Endothelial cell of umbilical vein (primary cell): ENCODE data around the gene ARSJ. TPM values are rescaled to one million over a fixed set of nuclear protein-coding genes. Genes with fewer than 3 reads are reported as not detected.

ENCODE experiments used
- BruUV-seq: library from RNA; stranded (reverse); fragments of 400-500 nt; replicated peaks from 2 replicates; lab custom pipeline; 2021; lab: Mats Ljungman, UMichigan
- CTCF ChIA-PET: fragments of 300-600, 350-600 bp; sonication (Branson Sonifier 250); formaldehyde crosslinking; loops from one replicate; lab custom pipeline; 2021; ENCODE audit warnings: antibody characterized with exemption, inconsistent platforms; lab: Charles Lee
- POLR2A ChIA-PET: fragments of 300-600, 350-600 bp; sonication (Branson Sonifier 250); formaldehyde crosslinking; loops from one replicate; lab custom pipeline; 2021; ENCODE audit warnings: antibody characterized with exemption, inconsistent platforms; lab: Charles Lee
- DNase-seq: peaks from one replicate; pipeline ENCODE4 v3.0.0-alpha.2; 2011; ENCODE audit warnings: low read depth, low spot score
- FAIRE-seq: peaks from 2 replicates; lab custom pipeline; 2011; peaks lifted over from hg19 to GRCh38; lab: Jason Lieb, UNC
- H2AFZ ChIP-seq: 2 replicates; pipeline ENCODE4 v1.6.0; 2012; ENCODE audit warnings: low read depth, low read length, control low read depth, inconsistent platforms
- H3K27ac ChIP-seq: 2 replicates; pipeline ENCODE4 v1.5.1; 2011; ENCODE audit warnings: low read depth, mild to moderate bottlenecking, control low read depth, low read length, moderate library complexity; ENCODE audit not compliant: insufficient read depth
- H3K27me3 ChIP-seq, 2 experiments: 2 replicates each; pipeline versions ENCODE4 v1.6.0 to v1.6.1; 2011; ENCODE audit warnings: low read length in 2 of 2, mixed read lengths in 1 of 2; ENCODE audit not compliant: control insufficient read depth in 2 of 2, insufficient read depth in 2 of 2
- H3K36me3 ChIP-seq, 2 experiments: 2 replicates in 1 of 2; 3 replicates in 1 of 2; pipeline ENCODE4 v1.5.1; 2011; ENCODE audit warnings: low read length in 2 of 2, mild to moderate bottlenecking in 1 of 2, moderate library complexity in 1 of 2; ENCODE audit not compliant: control insufficient read depth in 2 of 2, insufficient read depth in 2 of 2; ENCODE audit errors: extremely low read depth in 1 of 2
- H3K4me1 ChIP-seq: 3 replicates; pipeline ENCODE4 v1.5.1; 2011; ENCODE audit warnings: mild to moderate bottlenecking, low read length; ENCODE audit not compliant: control insufficient read depth, insufficient read depth; ENCODE audit errors: extremely low read depth
- H3K4me2 ChIP-seq: 2 replicates; pipeline ENCODE4 v1.6.1; 2011; ENCODE audit warnings: low read length, control low read depth, mixed read lengths; ENCODE audit not compliant: insufficient read depth
- H3K4me3 ChIP-seq, 3 experiments: fragments of 200-600 bp in 1 of 3; sonication (generic), shearing (Covaris generic) in 1 of 3; replicated peaks in 1 of 3; 2 replicates each; pipeline ENCODE4 v1.5.1; 2011 to 2016; ENCODE audit warnings: control low read depth in 3 of 3, low read length in 3 of 3, mild to moderate bottlenecking in 2 of 3, inconsistent platforms in 1 of 3, low read depth in 1 of 3, moderate library complexity in 1 of 3; ENCODE audit not compliant: insufficient read depth in 1 of 3
- H3K79me2 ChIP-seq: 2 replicates; pipeline ENCODE4 v1.6.0; 2012; ENCODE audit warnings: low read length, inconsistent platforms; ENCODE audit not compliant: control insufficient read depth, insufficient read depth
- H3K9ac ChIP-seq: replicated peaks from 2 replicates; pipeline ENCODE3; 2011; ENCODE audit warnings: low read length, control low read depth; ENCODE audit not compliant: insufficient read depth; ENCODE audit errors: extremely low read depth
- H3K9me1 ChIP-seq: replicated peaks from 3 replicates; pipeline ENCODE4 v1.6.0; 2011; ENCODE audit warnings: mild to moderate bottlenecking, low read length; ENCODE audit not compliant: control insufficient read depth, insufficient read depth; ENCODE audit errors: extremely low read depth
- H3K9me3 ChIP-seq: replicated peaks from 2 replicates; pipeline ENCODE4 v1.5.1; 2012; ENCODE audit warnings: low read length, inconsistent platforms; ENCODE audit not compliant: control insufficient read depth, insufficient read depth
- H4K20me1 ChIP-seq: replicated peaks from 2 replicates; pipeline ENCODE3; 2011; ENCODE audit warnings: mild to moderate bottlenecking, low read length; ENCODE audit not compliant: control insufficient read depth, insufficient read depth; ENCODE audit errors: extremely low read depth
- EZH2 ChIP-seq: IDR thresholded peaks from 2 replicates; pipeline ENCODE4 v1.6.1; 2012; ENCODE audit warnings: borderline replicate concordance, low read depth, mild to moderate bottlenecking, moderate library complexity, low read length, inconsistent platforms; ENCODE audit not compliant: severe bottlenecking
- FOS ChIP-seq: IDR thresholded peaks from 2 replicates; pipeline ENCODE4 v1.6.1; 2011; ENCODE audit warnings: mild to moderate bottlenecking, low read length, moderate library complexity, borderline replicate concordance; ENCODE audit not compliant: insufficient read depth
- GATA2 ChIP-seq: IDR thresholded peaks from 2 replicates; pipeline ENCODE4 v1.7.0; 2011; ENCODE audit warnings: low read depth, mild to moderate bottlenecking, moderate library complexity, mixed read lengths, low read length; ENCODE audit not compliant: insufficient read length, insufficient read depth
- JUN ChIP-seq: IDR thresholded peaks from 2 replicates; pipeline ENCODE4 v1.6.1; 2011; ENCODE audit warnings: borderline replicate concordance, low read depth; ENCODE audit not compliant: insufficient read length, insufficient read depth
- MYC ChIP-seq: IDR thresholded peaks from one replicate; pipeline ENCODE4 v1.6.1; 2011; ENCODE audit warnings: mild to moderate bottlenecking, low read depth, low read length
- POLR2A ChIP-seq: IDR thresholded peaks from 2 replicates; pipeline ENCODE4 v1.6.1; 2012; ENCODE audit warnings: low read depth, mild to moderate bottlenecking, control low read depth, low read length
- POLR2AphosphoS5 ChIP-seq: IDR thresholded peaks from 2 replicates; pipeline ENCODE4 v1.6.1; 2012; ENCODE audit warnings: low read depth, mild to moderate bottlenecking, control low read depth, low read length, moderate library complexity; ENCODE audit not compliant: insufficient read depth
- dilution Hi-C: fragments of 300-500 bp; cut with MboI; formaldehyde crosslinking; loops from one replicate; pipeline ENCODE4 v1.15.0; 2019; ENCODE audit warnings: low sequenced_read_pairs; ENCODE audit not compliant: extremely low pct_ligation_motif_present
- intact Hi-C: fragments of 100-400 bp; cut with micrococcal nuclease; formaldehyde crosslinking; loops from one replicate; pipeline ENCODE4 v1.10.0; 2022
- polyA plus RNA-seq, 4 experiments: library from polyadenylated mRNA; depleted of rRNA in 3 of 4; stranded (reverse) in 3 of 4; unstranded in 1 of 4; fragments of >200 nt; gene quantifications; 2 replicates each; pipeline versions ENCODE4 v1.2.1 to v1.2.3, GENCODE V29; 2011 to 2012; ENCODE audit warnings: missing spikeins in 1 of 4
- total RNA-seq: library from RNA; stranded (reverse); gene quantifications from 2 replicates; pipeline ENCODE4 v1.2.3, GENCODE V29; 2021
- TF ChIP-seq, protein P1 (sequence below): IDR thresholded peaks from 2 replicates; pipeline ENCODE4 v1.6.1; 2011; ENCODE audit not compliant: insufficient read depth, insufficient read length
- TF ChIP-seq, protein P2 (sequence below), 2 donors: IDR thresholded peaks; 1 replicate in 1 of 2; 2 replicates in 1 of 2; pipeline ENCODE4 v1.5.1; 2011; ENCODE audit warnings: low read length in 2 of 2, mild to moderate bottlenecking in 2 of 2, moderate library complexity in 2 of 2, control low read depth in 1 of 2, inconsistent platforms in 1 of 2, low read depth in 1 of 2; ENCODE audit not compliant: insufficient read depth in 1 of 2; ENCODE audit errors: extremely low read depth in 1 of 2

Gene ARSJ
- total and polyA plus RNA-seq, 2 donors (not counting 3 experiments of a cell fraction or from before 2014, with no cell fraction given), result 21.9 to 50.0 TPM

- no peaks in the 10 kb centered on the region for H3K4me1 ChIP-seq
- H3K27me3 ChIP-seq, result no peaks in the 10 kb centered on the region
- CTCF ChIA-PET, result interaction anchor here (0.8 to 1.4 kb wide), 6 partner anchors 9 to 473 kb away, joined by 3 read pairs; no protein-coding TSS in a partner anchor
- H4K20me1 ChIP-seq, result no peaks in the 10 kb centered on the region
- intact Hi-C loops (no loop called here), dilution Hi-C loops (no loop called here)
- no peaks in the 10 kb centered on the region for H3K9me1 ChIP-seq
- no peak overlapping the region for H3K4me3 ChIP-seq
- H3K36me3 ChIP-seq, result peaks cover 12 to 15% of the 10 kb centered on the region in 2 experiments
- TF ChIP-seq EZH2 (no peak), JUN (no peak)
- no peak overlapping the region for H2AFZ ChIP-seq
- POLR2A ChIA-PET, result no interaction called here
- no peak for DNase-seq
- no TSS peak for BruUV-seq
- no peak overlapping the region for H3K9ac ChIP-seq
- FAIRE-seq, result no peak
- H3K4me2 ChIP-seq, result no peak overlapping the region
- peaks cover 30% of the 10 kb centered on the region for H3K79me2 ChIP-seq
- no peaks in the 10 kb centered on the region for H3K9me3 ChIP-seq
- H3K27ac ChIP-seq, result no peak overlapping the region
Measured at GRCh38 chr4:113905301-113905700, 74.1 kb downstream of the ARSJ start.

DNA sequence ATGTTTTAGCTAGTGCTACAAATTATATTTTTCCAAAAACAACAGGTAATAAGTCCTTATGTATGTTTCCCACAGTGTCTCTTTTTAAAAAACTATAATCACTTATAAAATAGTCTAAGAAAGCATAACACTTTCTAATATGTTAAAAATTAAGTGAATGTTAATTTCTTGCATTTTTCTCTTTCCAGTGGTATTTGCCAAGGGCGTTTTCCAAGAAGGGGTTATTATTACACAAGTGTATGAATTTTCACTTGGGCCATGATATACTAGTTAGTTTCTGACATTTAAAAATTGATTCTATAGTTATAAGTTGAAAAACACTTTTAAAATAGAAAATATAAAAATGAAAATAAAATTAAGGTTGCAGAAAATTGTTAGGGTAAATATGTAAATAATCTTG, 74.6 kb downstream of the ARSJ start:
- Histone ChIP-seq H4K20me1 (no peaks in the 10 kb centered on the region), H3K4me2 (no peak overlapping the region), H3K79me2 (peaks cover 30% of the 10 kb centered on the region), H3K4me1 (no peaks in the 10 kb centered on the region), H3K9me1 (no peaks in the 10 kb centered on the region), H3K27ac (no peak overlapping the region), H3K4me3 (no peak overlapping the region), H3K9ac (no peak overlapping the region), H3K27me3 (no peaks in the 10 kb centered on the region), H3K36me3 (peaks cover 12 to 15% of the 10 kb centered on the region in 2 experiments), H3K9me3 (no peaks in the 10 kb centered on the region), H2AFZ (no peak overlapping the region)
- intact Hi-C loops (loop anchor here (5.0 kb wide), 1 partner anchor 472 kb away; no protein-coding TSS in a partner anchor), dilution Hi-C loops (no loop called here)
- TF ChIP-seq GATA2 (no peak), POLR2AphosphoS5 (no peak), JUN (no peak), FOS (no peak), EZH2 (no peak), POLR2A (no peak), MYC (no peak)
- TF ChIP-seq, protein P1, sequence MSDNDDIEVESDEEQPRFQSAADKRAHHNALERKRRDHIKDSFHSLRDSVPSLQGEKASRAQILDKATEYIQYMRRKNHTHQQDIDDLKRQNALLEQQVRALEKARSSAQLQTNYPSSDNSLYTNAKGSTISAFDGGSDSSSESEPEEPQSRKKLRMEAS, result no peak
- TF ChIP-seq, protein P2, sequence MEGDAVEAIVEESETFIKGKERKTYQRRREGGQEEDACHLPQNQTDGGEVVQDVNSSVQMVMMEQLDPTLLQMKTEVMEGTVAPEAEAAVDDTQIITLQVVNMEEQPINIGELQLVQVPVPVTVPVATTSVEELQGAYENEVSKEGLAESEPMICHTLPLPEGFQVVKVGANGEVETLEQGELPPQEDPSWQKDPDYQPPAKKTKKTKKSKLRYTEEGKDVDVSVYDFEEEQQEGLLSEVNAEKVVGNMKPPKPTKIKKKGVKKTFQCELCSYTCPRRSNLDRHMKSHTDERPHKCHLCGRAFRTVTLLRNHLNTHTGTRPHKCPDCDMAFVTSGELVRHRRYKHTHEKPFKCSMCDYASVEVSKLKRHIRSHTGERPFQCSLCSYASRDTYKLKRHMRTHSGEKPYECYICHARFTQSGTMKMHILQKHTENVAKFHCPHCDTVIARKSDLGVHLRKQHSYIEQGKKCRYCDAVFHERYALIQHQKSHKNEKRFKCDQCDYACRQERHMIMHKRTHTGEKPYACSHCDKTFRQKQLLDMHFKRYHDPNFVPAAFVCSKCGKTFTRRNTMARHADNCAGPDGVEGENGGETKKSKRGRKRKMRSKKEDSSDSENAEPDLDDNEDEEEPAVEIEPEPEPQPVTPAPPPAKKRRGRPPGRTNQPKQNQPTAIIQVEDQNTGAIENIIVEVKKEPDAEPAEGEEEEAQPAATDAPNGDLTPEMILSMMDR (IDR thresholded peaks at IDR 0.05; ENCODE audit: extremely low read depth in 1 of 2, insufficient read depth in 1 of 2, low read depth in 1 of 2, low read length in 2 of 2), result no peak
- FAIRE-seq, result no peak
- BruUV-seq, result no TSS peak
- ChIA-PET CTCF (interaction anchor here (0.8 to 1.1 kb wide), 4 partner anchors 10 to 473 kb away, joined by 3 read pairs; no protein-coding TSS in a partner anchor), POLR2A (no interaction called here)
- no peak for DNase-seq
